ENCODE results near the gene HECW1.

HECW1 gene

GRCh38 chr7:43528576-43529354 lies 416.3 kb downstream of the HECW1 start:
- Histone ChIP-seq H3K9me3 (ENCODE audit: low read length) (no peaks in the 10 kb centered on the region), H3K4me1 (ENCODE audit: insufficient read depth, low read length) (peaks cover 4% of the 10 kb centered on the region), H3K9ac (ENCODE audit: low read length) (no peak overlapping the region), H3K36me3 (ENCODE audit: insufficient read depth, low read length) (no peaks in the 10 kb centered on the region), H3K27me3 (ENCODE audit: control insufficient read depth in 1 of 2, insufficient read depth in 2 of 2, low read length in 2 of 2) (no peaks in the 10 kb centered on the region), H3K27ac (ENCODE audit: low read depth, low read length) (no peak overlapping the region), H3K4me3 (ENCODE audit: low read depth in 1 of 2, low read length in 2 of 2) (no peak overlapping the region)

- Histone ChIP-seq H3K9me3 (ENCODE audit: low read length) (no peaks in the 10 kb centered on the region), H3K36me3 (ENCODE audit: insufficient read depth, low read length) (no peaks in the 10 kb centered on the region), H3K4me3 (ENCODE audit: low read depth in 1 of 2, low read length in 2 of 2) (no peak overlapping the region), H3K27ac (ENCODE audit: low read depth, low read length) (no peak overlapping the region), H3K27me3 (ENCODE audit: control insufficient read depth in 1 of 2, insufficient read depth in 2 of 2, low read length in 2 of 2) (no peaks in the 10 kb centered on the region), H3K9ac (ENCODE audit: low read length) (no peak overlapping the region), H3K4me1 (ENCODE audit: insufficient read depth, low read length) (peaks cover 5% of the 10 kb centered on the region)
Measured at GRCh38 chr7:43530553-43531410, 418.3 kb downstream of the HECW1 start.

- H3K4me3 ChIP-seq (ENCODE audit: low read depth in 1 of 2, low read length in 2 of 2), result no peak overlapping the region
- H3K4me1 ChIP-seq (ENCODE audit: insufficient read depth, low read length), result peaks cover 5% of the 10 kb centered on the region
- H3K27me3 ChIP-seq (ENCODE audit: control insufficient read depth in 1 of 2, insufficient read depth in 2 of 2, low read length in 2 of 2), result no peaks in the 10 kb centered on the region
- no peaks in the 10 kb centered on the region for H3K9me3 ChIP-seq (ENCODE audit: low read length)
- H3K36me3 ChIP-seq (ENCODE audit: insufficient read depth, low read length), result no peaks in the 10 kb centered on the region
- H3K27ac ChIP-seq (ENCODE audit: low read depth, low read length), result no peak overlapping the region
- H3K9ac ChIP-seq (ENCODE audit: low read length), result no peak overlapping the region
Measured at GRCh38 chr7:43531700-43532099, 419.3 kb downstream of the HECW1 start.

- Histone ChIP-seq H3K9me3 (ENCODE audit: low read length) (no peaks in the 10 kb centered on the region), H3K4me1 (ENCODE audit: insufficient read depth, low read length) (peaks cover 5% of the 10 kb centered on the region), H3K27ac (ENCODE audit: low read depth, low read length) (no peak overlapping the region), H3K36me3 (ENCODE audit: insufficient read depth, low read length) (no peaks in the 10 kb centered on the region), H3K9ac (ENCODE audit: low read length) (no peak overlapping the region), H3K4me3 (ENCODE audit: low read depth in 1 of 2, low read length in 2 of 2) (no peak overlapping the region), H3K27me3 (ENCODE audit: control insufficient read depth in 1 of 2, insufficient read depth in 2 of 2, low read length in 2 of 2) (no peaks in the 10 kb centered on the region)
Measured at GRCh38 chr7:43533801-43534479, 421.5 kb downstream of the HECW1 start.

- Histone ChIP-seq H3K9me3 (ENCODE audit: low read length) (no peaks in the 10 kb centered on the region), H3K36me3 (ENCODE audit: insufficient read depth, low read length) (no peaks in the 10 kb centered on the region), H3K4me1 (ENCODE audit: insufficient read depth, low read length) (peaks cover 5% of the 10 kb centered on the region), H3K4me3 (ENCODE audit: low read depth in 1 of 2, low read length in 2 of 2) (no peak overlapping the region), H3K27ac (ENCODE audit: low read depth, low read length) (no peak overlapping the region), H3K27me3 (ENCODE audit: control insufficient read depth in 1 of 2, insufficient read depth in 2 of 2, low read length in 2 of 2) (no peaks in the 10 kb centered on the region), H3K9ac (ENCODE audit: low read length) (no peak overlapping the region)
Measured at GRCh38 chr7:43535031-43535451, 422.6 kb downstream of the HECW1 start.

- H3K27ac ChIP-seq (ENCODE audit: low read depth, low read length), result no peak overlapping the region
Measured at GRCh38 chr7:43535810-43536585, 423.6 kb downstream of the HECW1 start.

GRCh38 chr7:43536773-43537172 lies 424.3 kb downstream of the HECW1 start:
- peaks cover 5% of the 10 kb centered on the region for H3K4me1 ChIP-seq (ENCODE audit: insufficient read depth, low read length)
- H3K9me3 ChIP-seq (ENCODE audit: low read length), result no peaks in the 10 kb centered on the region
- H3K27ac ChIP-seq (ENCODE audit: low read depth, low read length), result no peak overlapping the region
- no peak overlapping the region for H3K9ac ChIP-seq (ENCODE audit: low read length)
- no peak overlapping the region for H3K4me3 ChIP-seq (ENCODE audit: low read depth in 1 of 2, low read length in 2 of 2)
- H3K27me3 ChIP-seq (ENCODE audit: control insufficient read depth in 1 of 2, insufficient read depth in 2 of 2, low read length in 2 of 2), result no peaks in the 10 kb centered on the region
- no peaks in the 10 kb centered on the region for H3K36me3 ChIP-seq (ENCODE audit: insufficient read depth, low read length)

More at GRCh38 chr7:43535810-43536585, 423.6 kb downstream of the HECW1 start:
- Histone ChIP-seq H3K9ac (ENCODE audit: low read length) (no peak overlapping the region), H3K36me3 (ENCODE audit: insufficient read depth, low read length) (no peaks in the 10 kb centered on the region), H3K4me1 (ENCODE audit: insufficient read depth, low read length) (peaks cover 5% of the 10 kb centered on the region), H3K4me3 (ENCODE audit: low read depth in 1 of 2, low read length in 2 of 2) (no peak overlapping the region), H3K9me3 (ENCODE audit: low read length) (no peaks in the 10 kb centered on the region), H3K27me3 (ENCODE audit: control insufficient read depth in 1 of 2, insufficient read depth in 2 of 2, low read length in 2 of 2) (no peaks in the 10 kb centered on the region)

- no peak overlapping the region for H3K9ac ChIP-seq (ENCODE audit: low read length)
- H3K36me3 ChIP-seq (ENCODE audit: insufficient read depth, low read length), result no peaks in the 10 kb centered on the region
- no peak overlapping the region for H3K4me3 ChIP-seq (ENCODE audit: low read depth in 1 of 2, low read length in 2 of 2)
- no peaks in the 10 kb centered on the region for H3K27me3 ChIP-seq (ENCODE audit: control insufficient read depth in 1 of 2, insufficient read depth in 2 of 2, low read length in 2 of 2)
- H3K9me3 ChIP-seq (ENCODE audit: low read length), result no peaks in the 10 kb centered on the region
- no peak overlapping the region for H3K27ac ChIP-seq (ENCODE audit: low read depth, low read length)
- peaks cover 5% of the 10 kb centered on the region for H3K4me1 ChIP-seq (ENCODE audit: insufficient read depth, low read length)
Measured at GRCh38 chr7:43537765-43538403, 425.4 kb downstream of the HECW1 start.

- Histone ChIP-seq H3K27me3 (ENCODE audit: control insufficient read depth in 1 of 2, insufficient read depth in 2 of 2, low read length in 2 of 2) (no peaks in the 10 kb centered on the region), H3K36me3 (ENCODE audit: insufficient read depth, low read length) (no peaks in the 10 kb centered on the region), H3K9me3 (ENCODE audit: low read length) (no peaks in the 10 kb centered on the region), H3K4me1 (ENCODE audit: insufficient read depth, low read length) (peaks cover 5% of the 10 kb centered on the region), H3K9ac (ENCODE audit: low read length) (no peak overlapping the region), H3K4me3 (ENCODE audit: low read depth in 1 of 2, low read length in 2 of 2) (no peak overlapping the region), H3K27ac (ENCODE audit: low read depth, low read length) (no peak overlapping the region)
Measured at GRCh38 chr7:43538404-43538771, 425.9 kb downstream of the HECW1 start.

- Histone ChIP-seq H3K9me3 (ENCODE audit: low read length) (no peaks in the 10 kb centered on the region), H3K9ac (ENCODE audit: low read length) (no peak overlapping the region), H3K27me3 (ENCODE audit: control insufficient read depth in 1 of 2, insufficient read depth in 2 of 2, low read length in 2 of 2) (no peaks in the 10 kb centered on the region), H3K36me3 (ENCODE audit: insufficient read depth, low read length) (no peaks in the 10 kb centered on the region), H3K4me1 (ENCODE audit: insufficient read depth, low read length) (no peaks in the 10 kb centered on the region), H3K27ac (ENCODE audit: low read depth, low read length) (no peak overlapping the region), H3K4me3 (ENCODE audit: low read depth in 1 of 2, low read length in 2 of 2) (no peak overlapping the region)
Measured at GRCh38 chr7:43540471-43540870, 428.0 kb downstream of the HECW1 start.
